C4-2B (cell line): ENCODE data around the gene DLX5.

Experiments used
- H3K27ac ChIP-seq: fragments of 450-650 bp; 2 replicates; pipeline ENCODE4 v1.5.1; 2017
- ZFX ChIP-seq: fragments of 450-650 bp; IDR thresholded peaks from 2 replicates; pipeline ENCODE4 v1.6.1; 2017
- TF ChIP-seq, protein P1 (sequence below): fragments of 450-650 bp; conservative IDR thresholded peaks from 2 replicates; pipeline ENCODE4 v1.5.1; 2017; ENCODE audit warnings: mild to moderate bottlenecking

Gene DLX5

DNA sequence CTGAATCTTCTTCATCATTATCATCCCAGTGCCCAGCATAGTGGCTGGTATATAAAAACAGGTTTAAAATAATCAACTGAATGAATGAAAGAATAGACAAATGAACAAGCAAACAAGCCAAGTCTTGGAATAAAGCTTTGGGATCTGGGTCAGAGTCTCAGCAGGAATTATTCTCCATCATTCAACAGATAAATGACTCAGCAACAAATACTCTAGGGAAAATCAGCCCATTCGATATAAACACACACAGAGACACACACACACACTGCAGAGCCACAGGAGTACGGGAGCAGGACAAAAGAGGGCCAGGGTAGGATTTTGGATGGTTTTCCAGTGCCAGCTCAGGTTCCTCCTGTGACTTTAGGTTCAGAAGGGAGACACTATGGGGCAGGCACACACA lies 48.5 kb downstream of the DLX5 start:
- no peak overlapping the region for H3K27ac ChIP-seq

DNA sequence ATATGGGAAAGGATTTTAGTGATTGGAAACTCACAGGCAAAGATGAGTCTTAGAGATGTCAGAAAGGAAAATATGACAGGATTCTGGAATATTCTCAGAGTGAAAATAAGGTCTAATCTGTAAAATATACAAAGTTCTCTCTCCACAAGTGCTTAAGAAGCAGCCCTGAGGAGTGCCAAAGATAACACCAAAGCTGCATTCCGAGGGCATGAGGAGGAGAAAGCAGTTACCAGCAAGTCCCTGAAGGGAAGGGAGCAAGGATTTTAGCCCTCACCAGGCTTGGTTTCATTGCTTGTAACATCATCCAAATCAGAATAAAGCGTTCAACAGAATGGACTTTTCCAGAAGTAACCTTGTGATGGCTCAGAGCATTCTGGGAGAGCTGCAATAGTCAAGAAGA lies 50.6 kb downstream of the DLX5 start:
- no peak overlapping the region for H3K27ac ChIP-seq
- TF ChIP-seq, protein P1, sequence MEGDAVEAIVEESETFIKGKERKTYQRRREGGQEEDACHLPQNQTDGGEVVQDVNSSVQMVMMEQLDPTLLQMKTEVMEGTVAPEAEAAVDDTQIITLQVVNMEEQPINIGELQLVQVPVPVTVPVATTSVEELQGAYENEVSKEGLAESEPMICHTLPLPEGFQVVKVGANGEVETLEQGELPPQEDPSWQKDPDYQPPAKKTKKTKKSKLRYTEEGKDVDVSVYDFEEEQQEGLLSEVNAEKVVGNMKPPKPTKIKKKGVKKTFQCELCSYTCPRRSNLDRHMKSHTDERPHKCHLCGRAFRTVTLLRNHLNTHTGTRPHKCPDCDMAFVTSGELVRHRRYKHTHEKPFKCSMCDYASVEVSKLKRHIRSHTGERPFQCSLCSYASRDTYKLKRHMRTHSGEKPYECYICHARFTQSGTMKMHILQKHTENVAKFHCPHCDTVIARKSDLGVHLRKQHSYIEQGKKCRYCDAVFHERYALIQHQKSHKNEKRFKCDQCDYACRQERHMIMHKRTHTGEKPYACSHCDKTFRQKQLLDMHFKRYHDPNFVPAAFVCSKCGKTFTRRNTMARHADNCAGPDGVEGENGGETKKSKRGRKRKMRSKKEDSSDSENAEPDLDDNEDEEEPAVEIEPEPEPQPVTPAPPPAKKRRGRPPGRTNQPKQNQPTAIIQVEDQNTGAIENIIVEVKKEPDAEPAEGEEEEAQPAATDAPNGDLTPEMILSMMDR = no peak
- TF ChIP-seq ZFX = no peak

More for the DNA sequence above, 48.5 kb downstream of the DLX5 start:
- TF ChIP-seq, protein P1 = no peak
- TF ChIP-seq ZFX = no peak

DNA sequence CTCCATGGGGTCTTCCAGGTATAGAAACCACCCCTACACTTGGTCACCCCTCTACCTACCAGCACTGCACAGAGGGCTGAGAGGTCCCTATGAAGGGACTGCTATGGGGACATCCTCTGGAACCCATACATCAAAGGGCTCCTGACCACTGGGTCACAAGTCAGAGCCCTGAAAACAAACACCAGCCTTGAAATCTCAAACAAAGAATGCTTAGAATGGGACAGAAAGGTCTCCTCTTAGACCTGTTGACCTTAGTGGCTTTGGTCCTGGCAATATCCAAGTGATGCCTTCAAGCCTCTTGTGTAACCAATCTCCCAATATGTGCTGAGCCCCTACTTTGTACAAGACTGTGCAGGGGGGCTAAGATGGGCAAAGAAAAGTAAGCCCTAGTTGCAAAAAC lies 53.9 kb downstream of the DLX5 start:
- TF ChIP-seq, protein P1 = no peak
- no peak for TF ChIP-seq ZFX
- no peak overlapping the region for H3K27ac ChIP-seq
